Measurements from ENCODE around the gene SMIM7.

GRCh38 chr19:16604615-16605014 is 55.3 kb downstream of the SMIM7 start:
- TF ChIP-seq CTCF (IDR thresholded peaks at IDR 0.05 in 4 of 5, conservative IDR thresholded peaks at IDR 0.05 in 1 of 5) (no peak), POLR2A (IDR thresholded peaks at IDR 0.05) (no peak)
